Midbrain (tissue), 1 donor: ENCODE measurements around the gene PTCD1.
"Not testable (repeated sequence)": the region's sequence is repeated elsewhere in the genome, so short reads cannot be mapped to it uniquely, and the experiment has no call there.

Source experiments
- DNase-seq: peaks from one replicate; lab custom pipeline; 2025; lab: John Stamatoyannopoulos, UW

The PTCD1 gene

GRCh38 chr7:99407872-99408378 lies 30.7 kb downstream of the PTCD1 start:
- DNase-seq: no peak

GRCh38 chr7:99406557-99406956 lies 32.0 kb downstream of the PTCD1 start:
- DNase-seq: no peak

DNA sequence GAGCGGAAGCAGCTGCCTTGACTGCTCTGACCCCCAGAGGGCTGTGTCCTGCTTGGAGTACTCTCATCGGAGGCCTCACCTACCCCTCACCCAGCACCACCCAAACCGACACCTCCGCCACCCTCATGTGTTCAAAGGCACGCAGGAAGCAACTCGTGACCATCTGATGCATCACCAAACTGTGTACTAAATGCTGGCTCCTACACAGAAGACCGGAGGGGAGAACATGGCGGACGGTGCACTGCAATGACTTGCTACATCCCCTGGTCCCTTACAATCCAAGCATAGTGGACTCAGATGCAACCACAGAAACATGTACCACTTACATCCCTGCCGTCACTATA lies 33.6 kb downstream of the PTCD1 start:
- no peak for DNase-seq

- no peak for DNase-seq
Measured at GRCh38 chr7:99404235-99404976, 34.2 kb downstream of the PTCD1 start.

DNA sequence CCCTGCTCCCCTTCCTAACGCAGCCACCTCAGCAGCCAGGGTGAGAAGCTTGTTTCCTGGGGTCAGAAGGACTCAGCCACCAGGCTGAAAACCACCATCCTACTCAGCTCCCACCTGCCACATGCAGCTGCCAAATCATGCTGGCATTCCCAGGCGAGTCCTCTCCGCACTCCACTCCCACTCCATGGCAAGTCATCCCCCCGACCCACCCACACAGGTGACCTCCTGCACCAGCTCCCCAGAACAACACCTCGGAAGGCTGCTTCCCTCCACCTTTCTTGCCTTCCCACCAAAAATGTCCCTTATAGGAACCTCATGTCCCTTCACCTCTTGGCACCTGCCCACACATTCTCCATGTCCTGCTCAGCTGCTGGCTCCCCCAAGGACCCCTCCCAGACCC lies 34.8 kb downstream of the PTCD1 start:
- no peak for DNase-seq

- DNase-seq: no peak
Measured at GRCh38 chr7:99402854-99403253, 35.7 kb downstream of the PTCD1 start.

DNA sequence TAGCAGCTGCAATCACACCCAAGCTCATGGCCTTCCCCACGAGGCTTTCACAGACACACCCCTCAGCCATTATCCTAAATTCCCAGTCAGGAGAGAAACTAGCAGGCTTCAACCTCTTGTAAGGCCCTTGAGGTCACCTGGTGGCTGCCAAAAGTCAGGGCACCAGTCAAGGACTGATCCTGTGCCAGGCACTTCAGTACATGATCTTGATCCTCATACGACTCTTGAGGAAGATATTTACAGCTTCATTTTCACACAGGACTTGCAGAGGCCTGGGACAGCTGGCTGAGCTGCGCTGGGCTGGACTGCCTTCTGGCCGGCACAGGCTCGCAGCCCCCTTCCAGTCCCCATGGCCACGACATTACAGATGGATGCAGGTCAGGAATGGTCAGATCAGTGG lies 39.0 kb downstream of the PTCD1 start:
- no peak for DNase-seq

DNA sequence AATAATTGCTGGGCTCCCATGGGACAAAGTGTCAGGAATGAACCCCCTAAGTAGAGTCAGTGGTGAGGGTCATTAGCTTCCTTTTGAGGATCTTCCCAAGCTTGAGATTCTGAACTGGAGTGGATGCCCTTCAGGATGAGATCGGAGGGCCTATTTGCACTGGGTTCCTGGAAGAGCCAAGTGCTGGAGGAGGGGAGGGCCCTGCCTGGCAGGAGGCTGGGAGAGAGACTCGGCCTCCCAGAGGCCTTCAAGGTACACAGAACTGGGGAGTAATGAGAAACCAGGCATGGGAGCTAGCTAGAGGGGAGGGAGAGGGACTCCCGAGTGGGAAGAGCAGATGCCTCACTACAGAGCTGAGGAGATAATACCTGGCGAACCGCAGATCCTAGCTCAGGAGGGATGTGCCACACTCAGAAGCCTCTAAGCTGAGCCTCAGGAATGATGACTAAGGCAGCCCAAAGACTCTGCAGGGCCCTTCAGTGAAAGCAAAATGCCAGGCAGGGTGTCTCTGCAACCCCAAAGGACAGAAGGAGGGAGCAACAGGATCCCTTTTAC lies 39.6 kb downstream of the PTCD1 start:
- no peak for DNase-seq

DNA sequence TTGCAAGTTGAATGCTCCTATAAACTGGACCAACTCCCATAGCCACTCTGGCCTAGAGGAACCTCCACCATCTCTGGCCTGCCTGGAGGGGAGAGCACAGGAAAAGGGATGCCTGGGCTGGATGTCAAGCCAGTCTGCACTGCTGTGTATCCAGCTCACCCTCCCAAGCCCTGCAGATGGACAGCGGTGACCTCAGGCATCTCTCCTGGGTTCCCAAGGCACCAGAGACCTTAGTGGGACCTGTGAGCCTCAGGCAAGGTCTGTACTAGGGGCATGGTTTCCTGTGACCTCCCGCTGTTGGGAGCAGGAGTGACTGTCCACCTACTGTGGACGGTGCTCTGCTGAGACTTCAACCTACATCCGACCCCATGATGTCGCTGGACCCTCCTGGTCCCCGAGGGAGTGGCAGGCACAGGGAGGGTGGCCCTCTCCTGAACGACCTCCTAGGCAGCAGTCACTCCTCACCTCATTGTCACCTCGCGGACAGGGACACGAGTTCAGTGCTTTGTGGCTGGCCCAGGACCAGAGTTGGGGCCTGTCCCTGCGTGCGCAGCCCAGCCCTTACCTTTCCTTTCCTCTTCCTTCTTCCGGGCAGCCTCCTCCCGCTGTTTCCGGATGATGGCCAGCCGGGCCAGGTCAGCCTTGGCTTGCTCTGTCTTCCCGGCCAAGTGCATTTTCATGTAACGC lies 41.2 kb downstream of the PTCD1 start:
- DNase-seq: no peak

DNA sequence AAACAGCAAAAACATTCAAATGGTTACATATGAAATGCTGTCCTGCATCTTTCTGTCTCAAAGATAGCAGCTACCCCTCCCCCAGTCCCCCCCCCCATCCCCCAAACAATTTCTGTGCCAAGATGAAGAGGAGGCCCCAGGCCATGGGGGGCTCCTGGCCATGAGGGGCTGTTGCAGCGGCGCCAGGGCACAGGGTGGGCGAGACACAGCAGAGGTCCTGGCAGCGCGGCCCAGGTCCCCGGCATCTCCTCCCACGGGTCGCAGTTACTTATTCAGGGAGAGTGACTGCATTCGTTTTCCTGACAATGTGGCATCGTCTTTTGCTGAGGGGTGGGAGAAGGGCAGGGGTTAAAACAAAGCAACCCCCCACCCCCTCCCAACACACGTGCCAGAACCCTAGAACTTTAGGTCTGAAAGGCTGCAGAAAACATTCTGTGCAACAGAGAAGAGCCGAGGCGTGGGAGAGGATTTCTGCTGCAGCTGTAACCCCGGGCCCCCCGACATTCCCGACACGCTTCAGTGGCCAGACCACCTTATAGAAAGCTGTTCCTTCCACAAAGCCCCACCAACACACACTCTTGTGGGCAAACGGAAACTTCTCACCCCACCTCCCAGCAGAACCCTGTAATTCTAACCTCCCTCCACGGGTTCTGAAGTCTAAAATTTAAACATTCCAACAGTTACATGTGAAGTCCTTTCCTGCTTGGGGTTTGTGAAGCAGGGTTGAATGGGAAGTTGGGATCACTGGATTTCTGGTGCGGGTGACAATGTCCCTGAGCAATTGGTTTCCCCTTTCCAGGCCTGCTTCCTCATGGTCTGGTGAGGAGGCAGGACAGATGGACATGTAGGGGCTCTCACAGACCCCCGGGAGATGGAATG lies 41.9 kb downstream of the PTCD1 start:
- DNase-seq: no peak

- no peak for DNase-seq
Measured at GRCh38 chr7:99395616-99396327, 42.8 kb downstream of the PTCD1 start.

GRCh38 chr7:99394188-99394502 lies 44.5 kb downstream of the PTCD1 start:
- no peak for DNase-seq

DNA sequence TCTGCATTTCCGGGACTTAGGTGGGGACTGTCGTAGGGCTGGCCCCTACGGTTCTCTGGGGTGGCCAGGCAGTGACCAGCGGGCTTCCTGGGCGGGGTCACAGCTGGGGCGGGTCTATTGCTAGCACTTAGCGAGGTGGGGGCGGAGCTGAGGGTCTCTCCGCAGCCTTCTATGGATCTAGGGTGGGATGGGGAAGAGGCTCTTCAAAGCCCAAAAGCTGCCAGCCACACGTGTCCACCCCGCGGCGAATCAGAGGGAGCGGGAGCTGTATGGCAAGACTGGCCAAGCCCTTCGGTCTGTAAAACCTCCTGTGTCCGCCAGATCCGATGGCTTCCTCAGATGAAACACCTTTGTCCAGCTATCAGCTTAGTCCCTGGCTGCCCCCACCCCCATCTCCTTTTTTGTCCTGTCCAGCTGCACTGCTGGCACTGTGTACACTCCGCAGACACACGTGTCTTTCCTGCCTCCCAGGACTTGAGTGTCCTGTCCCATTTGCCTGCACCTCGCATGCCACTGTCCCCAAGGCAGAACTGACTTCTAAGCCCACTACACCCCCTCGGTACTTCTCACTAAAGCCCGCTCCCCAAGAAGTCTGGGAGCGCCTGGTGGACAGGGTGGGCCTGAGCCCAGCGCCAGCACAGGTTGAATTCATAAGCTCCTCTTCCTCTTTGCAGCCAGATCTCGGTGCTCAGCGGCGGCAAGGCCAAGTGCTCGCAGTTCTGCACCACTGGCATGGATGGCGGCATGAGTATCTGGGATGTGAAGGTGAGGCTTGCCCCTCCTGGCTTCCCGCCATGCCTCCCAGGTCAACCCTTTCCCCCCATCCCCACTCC lies 45.0 kb downstream of the PTCD1 start:
- DNase-seq: no peak

DNA sequence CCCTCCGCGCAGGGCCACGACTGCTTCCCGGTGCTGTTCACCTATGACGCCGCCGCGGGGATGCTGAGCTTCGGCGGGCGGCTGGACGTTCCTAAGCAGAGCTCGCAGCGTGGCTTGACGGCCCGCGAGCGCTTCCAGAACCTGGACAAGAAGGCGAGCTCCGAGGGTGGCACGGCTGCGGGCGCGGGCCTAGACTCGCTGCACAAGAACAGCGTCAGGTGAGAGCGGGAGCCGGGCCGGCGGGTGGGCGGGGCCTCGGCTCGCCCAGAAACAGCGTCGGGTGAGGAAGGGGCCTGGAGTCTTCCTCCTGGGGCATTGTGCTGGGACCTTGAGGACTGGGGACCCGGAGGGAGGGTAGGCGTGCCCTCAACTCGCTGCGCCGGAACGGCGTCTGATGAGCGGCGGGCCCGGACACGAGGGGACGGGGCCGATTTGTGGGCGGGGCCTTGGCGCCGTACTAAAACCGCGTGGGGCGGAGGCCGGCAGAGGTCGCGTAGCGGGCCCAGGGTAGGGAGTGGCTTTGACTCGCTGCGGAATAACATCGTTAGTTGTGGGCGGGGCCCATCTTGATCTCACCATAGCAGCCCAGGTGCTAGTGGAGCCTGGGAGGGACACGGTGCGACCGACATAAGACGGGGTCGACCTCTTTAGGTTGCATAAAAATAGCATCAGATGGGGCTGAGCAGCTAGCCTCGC lies 45.8 kb downstream of the PTCD1 start:
- no peak for DNase-seq

GRCh38 chr7:99392046-99392445 lies 46.6 kb downstream of the PTCD1 start:
- no peak for DNase-seq

DNA sequence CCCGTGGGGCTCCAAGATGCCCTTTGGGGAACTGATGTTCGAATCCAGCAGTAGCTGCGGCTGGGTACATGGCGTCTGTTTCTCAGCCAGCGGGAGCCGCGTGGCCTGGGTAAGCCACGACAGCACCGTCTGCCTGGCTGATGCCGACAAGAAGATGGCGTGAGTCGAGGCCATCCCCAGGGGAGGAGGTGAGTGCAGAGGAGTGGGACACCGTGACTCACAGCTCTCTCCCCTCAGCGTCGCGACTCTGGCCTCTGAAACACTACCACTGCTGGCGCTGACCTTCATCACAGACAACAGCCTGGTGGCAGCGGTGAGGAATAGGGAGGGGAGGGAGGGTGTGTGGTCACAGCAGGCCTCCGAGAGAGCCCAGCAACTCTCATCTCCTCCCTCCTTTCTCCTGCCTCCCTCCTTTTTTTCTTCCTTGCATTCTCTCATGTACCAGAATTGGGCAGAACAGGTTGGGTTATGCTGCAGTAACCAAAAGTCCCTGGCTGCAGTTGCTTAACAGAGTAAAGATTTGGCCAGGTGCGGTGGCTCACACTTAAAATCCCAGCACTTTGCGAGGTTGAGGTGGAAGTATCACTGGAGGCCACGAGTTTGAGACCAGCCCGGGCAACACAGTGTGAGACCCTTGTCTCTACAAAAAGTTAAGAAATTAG lies 47.5 kb downstream of the PTCD1 start:
- no peak for DNase-seq

GRCh38 chr7:99389772-99390171 lies 48.8 kb downstream of the PTCD1 start:
- no peak for DNase-seq

DNA sequence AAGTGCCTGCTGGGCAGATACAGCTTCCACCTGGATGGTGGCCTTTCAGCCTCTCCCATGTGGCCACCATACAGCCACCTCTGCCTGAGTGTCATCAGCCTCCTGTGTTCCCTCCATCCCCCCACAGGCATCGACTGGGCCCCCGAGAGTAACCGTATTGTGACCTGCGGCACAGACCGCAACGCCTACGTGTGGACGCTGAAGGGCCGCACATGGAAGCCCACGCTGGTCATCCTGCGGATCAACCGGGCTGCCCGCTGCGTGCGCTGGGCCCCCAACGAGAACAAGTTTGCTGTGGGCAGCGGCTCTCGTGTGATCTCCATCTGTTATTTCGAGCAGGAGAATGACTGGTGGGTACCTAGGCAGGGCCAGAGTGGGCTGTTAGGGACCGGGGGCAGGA lies 50.7 kb downstream of the PTCD1 start:
- no peak for DNase-seq

GRCh38 chr7:99387239-99387635 lies 51.4 kb downstream of the PTCD1 start:
- DNase-seq: not testable (repeated sequence)
